ENCODE data around the gene WNT6.

DNA sequence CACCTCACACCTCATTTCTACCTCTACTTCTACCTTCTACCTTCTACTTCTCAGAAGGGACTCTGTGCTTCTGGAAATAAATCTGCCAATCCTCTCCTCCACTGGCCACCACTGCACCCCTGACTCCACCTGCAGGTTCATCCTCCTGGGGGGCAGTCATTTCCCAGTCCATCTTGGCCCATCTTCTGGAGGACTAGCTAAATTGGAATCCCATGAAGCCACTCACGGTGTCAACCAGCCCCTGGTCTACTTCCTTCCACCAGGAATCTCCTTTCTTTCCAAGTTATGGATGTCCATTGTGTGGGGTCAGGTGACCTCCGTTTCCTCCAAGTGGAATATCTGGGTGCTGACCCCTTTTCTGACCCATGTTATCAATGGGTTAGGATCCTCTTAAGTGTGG, 24.9 kb downstream of the WNT6 start:
- TF ChIP-seq, protein P1, sequence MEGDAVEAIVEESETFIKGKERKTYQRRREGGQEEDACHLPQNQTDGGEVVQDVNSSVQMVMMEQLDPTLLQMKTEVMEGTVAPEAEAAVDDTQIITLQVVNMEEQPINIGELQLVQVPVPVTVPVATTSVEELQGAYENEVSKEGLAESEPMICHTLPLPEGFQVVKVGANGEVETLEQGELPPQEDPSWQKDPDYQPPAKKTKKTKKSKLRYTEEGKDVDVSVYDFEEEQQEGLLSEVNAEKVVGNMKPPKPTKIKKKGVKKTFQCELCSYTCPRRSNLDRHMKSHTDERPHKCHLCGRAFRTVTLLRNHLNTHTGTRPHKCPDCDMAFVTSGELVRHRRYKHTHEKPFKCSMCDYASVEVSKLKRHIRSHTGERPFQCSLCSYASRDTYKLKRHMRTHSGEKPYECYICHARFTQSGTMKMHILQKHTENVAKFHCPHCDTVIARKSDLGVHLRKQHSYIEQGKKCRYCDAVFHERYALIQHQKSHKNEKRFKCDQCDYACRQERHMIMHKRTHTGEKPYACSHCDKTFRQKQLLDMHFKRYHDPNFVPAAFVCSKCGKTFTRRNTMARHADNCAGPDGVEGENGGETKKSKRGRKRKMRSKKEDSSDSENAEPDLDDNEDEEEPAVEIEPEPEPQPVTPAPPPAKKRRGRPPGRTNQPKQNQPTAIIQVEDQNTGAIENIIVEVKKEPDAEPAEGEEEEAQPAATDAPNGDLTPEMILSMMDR (IDR thresholded peaks at IDR 0.05): no peak
- TF ChIP-seq SIN3A (IDR thresholded peaks at IDR 0.05; ENCODE audit: borderline replicate concordance, insufficient read depth, low read depth, low read length) (no peak), POLR2AphosphoS5 (IDR thresholded peaks at IDR 0.05; ENCODE audit: low read depth, low read length) (no peak), TCF7L2 (IDR thresholded peaks at IDR 0.05; ENCODE audit: low read depth, low read length) (no peak)
- TF ChIP-seq, protein P2, sequence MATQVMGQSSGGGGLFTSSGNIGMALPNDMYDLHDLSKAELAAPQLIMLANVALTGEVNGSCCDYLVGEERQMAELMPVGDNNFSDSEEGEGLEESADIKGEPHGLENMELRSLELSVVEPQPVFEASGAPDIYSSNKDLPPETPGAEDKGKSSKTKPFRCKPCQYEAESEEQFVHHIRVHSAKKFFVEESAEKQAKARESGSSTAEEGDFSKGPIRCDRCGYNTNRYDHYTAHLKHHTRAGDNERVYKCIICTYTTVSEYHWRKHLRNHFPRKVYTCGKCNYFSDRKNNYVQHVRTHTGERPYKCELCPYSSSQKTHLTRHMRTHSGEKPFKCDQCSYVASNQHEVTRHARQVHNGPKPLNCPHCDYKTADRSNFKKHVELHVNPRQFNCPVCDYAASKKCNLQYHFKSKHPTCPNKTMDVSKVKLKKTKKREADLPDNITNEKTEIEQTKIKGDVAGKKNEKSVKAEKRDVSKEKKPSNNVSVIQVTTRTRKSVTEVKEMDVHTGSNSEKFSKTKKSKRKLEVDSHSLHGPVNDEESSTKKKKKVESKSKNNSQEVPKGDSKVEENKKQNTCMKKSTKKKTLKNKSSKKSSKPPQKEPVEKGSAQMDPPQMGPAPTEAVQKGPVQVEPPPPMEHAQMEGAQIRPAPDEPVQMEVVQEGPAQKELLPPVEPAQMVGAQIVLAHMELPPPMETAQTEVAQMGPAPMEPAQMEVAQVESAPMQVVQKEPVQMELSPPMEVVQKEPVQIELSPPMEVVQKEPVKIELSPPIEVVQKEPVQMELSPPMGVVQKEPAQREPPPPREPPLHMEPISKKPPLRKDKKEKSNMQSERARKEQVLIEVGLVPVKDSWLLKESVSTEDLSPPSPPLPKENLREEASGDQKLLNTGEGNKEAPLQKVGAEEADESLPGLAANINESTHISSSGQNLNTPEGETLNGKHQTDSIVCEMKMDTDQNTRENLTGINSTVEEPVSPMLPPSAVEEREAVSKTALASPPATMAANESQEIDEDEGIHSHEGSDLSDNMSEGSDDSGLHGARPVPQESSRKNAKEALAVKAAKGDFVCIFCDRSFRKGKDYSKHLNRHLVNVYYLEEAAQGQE (IDR thresholded peaks at IDR 0.05; ENCODE audit: insufficient read depth in 1 of 2, low read depth in 2 of 2, low read length in 1 of 2): no peak
